ENCODE results near the gene MATN1.

GRCh38 chr1:30697571-30698376 lies 25.6 kb downstream of the MATN1 start:
- TF ChIP-seq CTCF (conservative IDR thresholded peaks at IDR 0.05; ENCODE audit: low read depth, low read length) = 0 out of 2 replicates have a peak, but pooled peaks have one; percentile 1
- TF ChIP-seq POLR2A (IDR thresholded peaks at IDR 0.05; ENCODE audit: low read depth, low read length) = no peak
- TF ChIP-seq MXI1 (IDR thresholded peaks at IDR 0.05; ENCODE audit: borderline replicate concordance, low read depth, low read length) = no peak
- no peak for TF ChIP-seq ELK1 (IDR thresholded peaks at IDR 0.05; ENCODE audit: borderline replicate concordance, low read depth, low read length)
- TF ChIP-seq RAD21 (IDR thresholded peaks at IDR 0.05; ENCODE audit: low read length) = no peak
- no peak for TF ChIP-seq MAFK (IDR thresholded peaks at IDR 0.05; ENCODE audit: low read depth, low read length)
- TF ChIP-seq RCOR1 (IDR thresholded peaks at IDR 0.05; ENCODE audit: insufficient replicate concordance, low read length) = no peak
- no peak for TF ChIP-seq USF2 (IDR thresholded peaks at IDR 0.05; ENCODE audit: low read depth, low read length)
- TF ChIP-seq RFX5 (IDR thresholded peaks at IDR 0.05; ENCODE audit: low read depth, low read length) = no peak
- TF ChIP-seq CEBPB (IDR thresholded peaks at IDR 0.05; ENCODE audit: low read depth, low read length) = no peak
- TF ChIP-seq NFE2L2 (IDR thresholded peaks at IDR 0.05; ENCODE audit: low read depth, low read length) = no peak
- no peak for TF ChIP-seq MAZ (IDR thresholded peaks at IDR 0.05; ENCODE audit: borderline replicate concordance, low read depth, low read length)
- no peak for TF ChIP-seq SMC3 (IDR thresholded peaks at IDR 0.05; ENCODE audit: low read depth, low read length)
- no peak for TF ChIP-seq BHLHE40 (IDR thresholded peaks at IDR 0.05; ENCODE audit: low read depth, low read length)

Measured in IMR-90 (cell line).